HG03457 (cell line): ENCODE data around the gene KASH5.
"Not testable (repeated sequence)": the region's sequence is repeated elsewhere in the genome, so short reads cannot be mapped to it uniquely, and the experiment has no call there.

Experiments
- ATAC-seq: cut with Tn5 transposase; IDR thresholded peaks from one replicate; pipeline ENCODE4 v1.9.1; 2021; ENCODE audit warnings: moderate number of reproducible peaks; ENCODE audit not compliant: unreplicated experiment

Gene KASH5

GRCh38 chr19:49453013-49453756 is 65.1 kb downstream of the KASH5 start, which contains the start of gene ALDH16A1:
ALDH16A1 (plus strand) TSS chr19:49453225; CDS start chr19:49453332, 107 bp downstream.
- ATAC-seq, result peak; percentile 59

GRCh38 chr19:49453757-49454240 is 65.8 kb downstream of the KASH5 start:
- no peak for ATAC-seq

- no peak for ATAC-seq
Observed at GRCh38 chr19:49455773-49456172, 67.7 kb downstream of the KASH5 start.

GRCh38 chr19:49456326-49456725 is 68.3 kb downstream of the KASH5 start:
- ATAC-seq, result no peak

- no peak for ATAC-seq
Observed at GRCh38 chr19:49458567-49458903, 70.5 kb downstream of the KASH5 start.

GRCh38 chr19:49459388-49459787 is 71.3 kb downstream of the KASH5 start:
- no peak for ATAC-seq

- ATAC-seq, result not testable (repeated sequence)
Observed at GRCh38 chr19:49461130-49461529, 73.1 kb downstream of the KASH5 start.

GRCh38 chr19:49461656-49462055 is 73.6 kb downstream of the KASH5 start:
- ATAC-seq, result no peak

- ATAC-seq, result no peak
Observed at GRCh38 chr19:49462492-49462891, 74.4 kb downstream of the KASH5 start.

- no peak for ATAC-seq
Observed at GRCh38 chr19:49463960-49464740, 76.1 kb downstream of the KASH5 start.

GRCh38 chr19:49465371-49465770 is 77.3 kb downstream of the KASH5 start:
- ATAC-seq, result no peak
